Measurements from ENCODE around the gene HNF4A.
"Not testable (repeated sequence)": the region's sequence is repeated elsewhere in the genome, so short reads cannot be mapped to it uniquely, and the experiment has no call there.

HNF4A gene

DNA sequence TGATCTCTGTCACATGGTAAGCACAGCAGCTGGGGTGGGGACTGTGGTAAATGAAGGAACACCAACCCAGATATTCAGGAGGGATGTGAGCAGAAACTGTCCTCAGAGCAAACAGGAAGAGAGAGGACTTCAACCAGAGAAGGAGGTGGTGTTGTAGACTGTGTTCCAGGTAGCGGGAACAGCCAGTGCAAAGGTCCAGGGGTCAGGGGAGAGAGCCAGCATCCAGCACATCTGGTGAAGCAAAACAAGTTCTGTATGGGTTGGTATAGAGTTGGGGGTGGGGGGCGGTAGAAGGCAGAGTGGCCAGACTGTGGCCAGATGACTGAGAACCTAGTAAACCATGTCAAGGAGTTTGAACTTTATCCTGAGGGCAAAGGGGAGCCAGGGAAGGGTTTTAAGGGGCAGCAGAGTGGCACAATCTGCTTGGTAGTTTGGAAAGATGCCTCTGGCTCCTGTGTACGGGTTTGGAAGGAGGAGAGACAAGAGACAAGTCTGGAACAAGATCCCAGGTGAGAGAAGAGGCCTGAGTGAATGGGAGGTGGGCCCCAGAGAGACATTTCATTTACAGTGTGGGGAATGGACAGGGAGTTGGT lies 92.4 kb downstream of the HNF4A start:
- DNase-seq: no peak

DNA sequence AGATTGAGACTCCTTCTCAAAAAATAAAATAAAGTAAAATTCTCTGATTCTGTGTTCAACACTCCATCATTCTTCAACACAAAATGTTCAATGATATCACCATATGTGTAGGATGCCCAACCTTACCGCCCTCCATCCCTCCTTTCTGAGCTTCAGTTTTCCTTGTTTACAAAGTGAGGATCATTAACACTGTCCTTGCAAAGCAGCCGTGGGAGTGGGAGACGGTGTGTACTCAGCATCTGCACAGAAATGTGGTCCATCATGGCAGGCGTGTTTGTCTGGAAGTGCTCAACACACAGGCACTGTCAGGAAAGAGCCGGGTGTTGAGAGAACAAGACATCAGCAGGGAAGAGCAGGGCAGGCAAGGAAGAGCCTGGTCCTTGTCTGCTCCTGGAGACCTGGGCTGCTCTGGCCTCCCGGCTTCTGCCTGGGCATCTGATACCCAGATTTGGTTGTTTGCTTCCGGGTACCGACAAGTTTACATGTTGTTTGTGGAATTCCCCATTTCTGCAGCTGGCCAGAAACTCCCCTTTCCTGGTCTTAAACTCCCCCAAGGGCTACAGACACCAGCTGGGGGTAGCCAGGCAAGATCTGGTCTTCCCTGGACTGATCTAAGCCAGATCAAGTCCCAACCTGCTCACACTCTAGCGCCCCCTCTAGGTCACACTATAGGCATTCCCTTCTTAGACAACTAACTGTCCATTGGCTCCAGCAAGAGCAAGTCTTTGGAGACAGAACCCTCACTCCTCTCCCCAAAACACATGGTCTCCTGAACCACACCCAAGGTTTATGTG lies 93.5 kb downstream of the HNF4A start:
- peak; percentile 4 for DNase-seq

DNA sequence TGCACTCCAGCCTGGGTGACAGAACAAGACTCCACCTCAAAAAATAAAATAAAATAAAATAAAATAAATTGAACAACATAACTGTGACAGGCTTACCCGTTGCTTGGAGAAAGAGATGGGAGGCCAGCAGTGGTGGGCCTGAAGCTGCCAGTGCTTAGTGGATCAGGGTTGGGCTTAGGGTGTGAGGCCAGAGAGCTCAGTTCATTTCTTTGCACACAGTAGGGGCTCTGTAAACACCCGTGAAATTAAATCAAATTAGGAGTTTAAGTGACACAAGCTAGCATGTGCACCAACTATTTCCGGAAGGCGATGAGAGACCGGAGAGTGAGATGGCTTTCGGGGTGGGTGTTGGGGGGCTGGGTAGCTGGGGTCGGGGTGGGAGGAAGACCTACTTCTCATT lies 94.4 kb downstream of the HNF4A start:
- no peak for DNase-seq

DNA sequence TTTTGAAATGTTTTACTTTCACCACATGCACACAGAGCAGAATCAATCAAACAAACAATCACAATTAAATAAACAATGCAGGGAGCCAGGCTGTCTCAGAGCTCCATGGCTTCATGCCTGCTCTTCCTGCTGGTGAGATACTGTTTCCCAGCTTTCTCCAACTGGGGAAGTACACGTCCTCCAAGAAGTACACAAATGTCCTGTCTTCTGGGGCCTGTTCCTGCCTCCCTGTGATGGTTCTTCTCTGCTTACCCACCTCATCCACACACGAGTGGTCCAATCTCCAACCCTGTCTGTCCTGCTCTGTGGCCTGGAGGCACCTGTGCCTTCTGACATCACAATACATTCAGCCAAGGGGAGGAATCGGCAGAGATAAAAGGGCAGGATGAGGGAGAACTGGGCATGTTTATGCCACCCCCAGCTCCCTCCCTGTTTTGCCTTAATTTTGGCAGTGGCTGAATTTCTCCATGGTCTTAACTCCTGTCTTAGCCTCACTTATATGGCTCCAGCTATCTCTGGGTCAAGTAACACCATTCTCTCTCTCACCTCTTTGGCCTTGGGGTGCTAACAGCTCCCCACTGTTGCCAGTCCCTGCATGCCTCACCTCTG lies 94.9 kb downstream of the HNF4A start:
- DNase-seq: no peak

DNA sequence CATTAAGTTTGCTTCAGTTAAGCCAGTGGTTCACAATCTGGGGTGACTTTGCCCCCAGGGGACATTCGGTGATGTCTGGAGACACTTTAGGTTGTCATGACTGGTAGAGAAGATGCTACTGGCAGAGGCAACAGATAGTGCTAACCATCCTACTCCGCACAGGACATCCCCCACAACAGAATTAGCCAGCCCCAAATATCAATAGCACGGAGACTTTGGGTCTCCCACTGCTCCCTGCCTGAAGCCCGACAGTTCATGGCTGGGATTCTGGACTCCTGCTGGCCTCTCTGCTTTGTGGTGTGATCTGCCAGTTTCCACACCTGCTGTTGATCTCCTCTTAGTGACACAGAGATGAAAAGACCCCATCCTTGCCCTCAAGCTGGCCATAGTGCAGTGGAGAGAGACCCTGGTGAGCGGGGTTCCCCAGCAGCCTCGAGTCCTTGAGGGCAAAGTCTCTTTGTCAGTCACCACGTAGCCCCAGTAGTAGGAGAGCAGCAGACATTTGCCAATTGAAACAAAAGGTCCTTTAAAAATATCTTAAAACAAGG lies 95.5 kb downstream of the HNF4A start:
- DNase-seq: no peak

DNA sequence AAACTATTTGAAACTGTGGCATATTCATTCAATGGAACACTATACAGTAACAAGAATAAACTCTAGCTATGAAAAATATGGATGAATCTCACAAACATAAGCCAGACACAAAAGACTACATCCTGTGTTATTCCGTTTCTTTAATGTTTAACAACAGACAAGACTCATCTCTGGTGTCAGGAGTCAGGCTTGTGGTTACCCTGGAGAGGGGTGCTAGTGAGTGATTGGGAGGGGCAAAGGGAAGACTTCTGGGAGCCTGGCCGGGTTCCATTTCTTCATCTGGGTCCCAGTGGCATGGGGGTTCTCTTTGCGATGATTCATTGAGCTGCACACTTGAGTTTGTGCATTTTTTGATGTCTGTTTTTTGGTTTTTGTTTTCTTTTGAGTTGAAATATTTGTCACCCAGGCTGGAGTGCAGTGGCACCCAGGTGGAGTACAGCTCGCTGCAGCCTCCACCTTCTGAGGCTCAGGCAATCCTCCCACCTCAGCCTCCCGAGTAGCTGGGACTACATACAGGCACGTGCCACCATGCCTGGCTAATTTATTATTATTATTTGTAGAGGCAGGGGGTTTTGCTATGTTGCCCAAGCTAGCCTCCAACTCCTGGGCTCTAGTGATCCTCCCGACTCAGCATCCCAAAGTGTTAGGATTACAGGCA lies 98.9 kb downstream of the HNF4A start:
- no peak for DNase-seq

DNA sequence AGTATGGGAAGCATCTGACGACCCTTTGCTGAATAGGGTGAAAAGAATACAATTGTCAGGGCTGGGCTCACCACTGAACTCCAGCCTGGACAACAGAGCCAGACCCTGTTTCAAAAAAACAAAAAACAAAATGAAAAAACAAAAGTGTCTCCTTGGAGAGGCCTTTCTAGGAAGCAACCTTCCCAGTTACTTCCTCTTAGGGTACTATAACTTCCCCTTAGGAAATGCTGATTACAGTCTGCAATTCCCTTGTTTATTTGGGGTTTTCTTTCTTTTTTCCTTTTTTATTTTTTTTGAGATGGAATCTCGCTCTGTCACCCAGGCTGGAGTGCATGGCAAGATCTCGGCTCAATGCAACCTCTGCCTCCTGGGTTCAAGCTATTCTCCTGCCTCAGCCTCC lies 99.6 kb downstream of the HNF4A start:
- no peak for DNase-seq

DNA sequence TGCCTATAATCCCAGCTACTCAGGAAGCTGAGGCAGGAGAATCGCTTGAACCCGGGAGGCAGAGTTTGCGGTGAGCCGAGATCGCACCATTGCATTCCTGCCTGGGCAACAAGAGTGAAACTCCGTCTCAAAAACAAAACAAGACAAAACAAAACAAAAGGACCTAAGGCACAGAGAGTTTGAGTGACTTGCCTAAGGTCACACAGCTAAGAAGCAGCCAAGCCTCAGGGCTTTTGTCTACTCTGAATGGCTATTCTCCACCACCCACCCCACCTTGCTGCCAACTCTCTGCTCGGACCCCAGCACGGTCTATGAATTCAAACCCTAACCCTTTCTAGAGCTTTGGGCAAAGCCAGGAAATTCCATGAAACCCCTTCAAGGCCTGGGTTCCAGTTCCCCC lies 101.1 kb downstream of the HNF4A start:
- DNase-seq: no peak

DNA sequence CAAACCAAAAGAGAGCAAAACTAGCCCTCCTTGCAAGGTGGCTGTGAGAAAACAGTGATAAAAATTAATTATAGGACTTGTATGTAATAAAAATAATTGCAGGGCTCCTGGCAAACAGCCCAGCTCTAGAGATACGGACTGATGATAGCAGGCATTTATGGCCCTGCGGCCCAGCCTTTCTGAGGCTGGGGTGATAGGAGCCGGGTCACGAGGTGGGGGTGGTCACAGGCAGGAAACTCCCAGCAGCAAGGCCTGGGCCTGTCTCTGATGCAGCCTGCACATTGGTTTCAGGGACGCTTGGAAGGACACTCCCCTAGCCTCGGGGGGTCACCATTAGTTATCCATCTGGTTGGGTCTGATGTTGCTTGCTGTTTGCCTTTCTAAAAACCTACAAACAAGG lies 101.5 kb downstream of the HNF4A start:
- no peak for DNase-seq

DNA sequence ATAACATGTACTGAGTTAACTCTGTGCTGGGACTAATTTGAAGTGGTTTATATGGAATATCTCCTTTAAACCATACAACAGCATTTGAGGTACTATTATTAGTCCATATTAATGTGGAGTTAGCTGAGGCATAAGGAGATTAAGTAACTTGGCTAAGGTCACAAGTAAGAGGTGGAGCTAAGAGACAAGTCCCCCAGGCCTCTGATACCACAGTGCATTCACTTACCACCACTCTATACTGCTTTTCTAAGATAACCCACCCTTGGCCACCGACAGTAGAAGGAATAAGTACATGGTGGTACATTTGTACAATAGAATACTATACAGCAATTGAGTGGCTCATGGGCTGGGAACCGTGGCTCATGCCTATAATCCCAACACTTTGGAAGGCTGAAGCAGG lies 103.8 kb downstream of the HNF4A start:
- DNase-seq: no peak

DNA sequence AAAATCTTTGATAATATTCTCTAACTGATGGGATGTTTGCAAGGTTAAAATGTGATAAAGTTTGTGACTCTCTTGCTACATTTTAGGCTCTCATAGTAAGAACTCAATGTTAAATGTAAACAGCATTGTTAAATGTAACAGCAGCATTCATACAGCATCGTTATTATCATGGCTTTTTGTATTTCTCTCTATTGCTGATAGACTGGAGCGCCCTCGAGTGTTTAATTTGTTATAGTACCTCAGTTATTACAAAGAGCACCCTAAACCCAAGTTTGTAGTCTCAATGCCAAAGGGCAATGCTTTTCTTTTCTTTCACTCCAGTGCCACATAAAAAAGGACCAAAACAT lies 105.3 kb downstream of the HNF4A start:
- DNase-seq: peak; percentile 19

DNA sequence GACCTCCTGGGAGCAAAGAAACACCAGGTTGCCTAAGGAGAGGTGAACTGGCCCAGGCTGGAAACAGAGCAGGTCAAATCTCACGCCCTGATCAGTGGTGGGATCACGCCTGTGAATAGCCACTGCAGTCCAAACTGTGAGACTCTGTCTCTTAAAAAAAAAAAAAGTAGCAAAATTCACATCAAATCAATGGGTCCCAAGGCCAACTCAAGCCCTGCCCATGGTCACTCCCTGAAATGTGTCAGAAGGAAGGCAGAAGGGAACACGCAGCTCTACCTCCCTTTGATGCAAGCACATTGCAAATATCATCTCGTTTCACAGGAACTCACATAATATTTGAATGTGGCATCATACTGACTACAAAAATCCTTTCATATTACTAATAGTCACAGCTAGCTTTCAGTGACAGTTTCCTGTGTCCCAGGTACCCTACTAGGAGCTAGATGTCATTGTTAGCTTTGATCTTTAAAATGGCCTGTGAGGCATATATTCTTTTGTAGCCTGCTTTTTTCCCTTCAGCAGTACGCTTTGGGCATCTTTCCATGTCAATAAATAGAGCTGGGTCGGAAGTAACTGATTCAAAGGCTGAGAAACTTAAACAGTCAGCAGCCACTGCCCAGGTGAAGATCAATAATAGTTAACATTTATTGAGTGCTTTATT lies 105.8 kb downstream of the HNF4A start:
- no peak for DNase-seq

DNA sequence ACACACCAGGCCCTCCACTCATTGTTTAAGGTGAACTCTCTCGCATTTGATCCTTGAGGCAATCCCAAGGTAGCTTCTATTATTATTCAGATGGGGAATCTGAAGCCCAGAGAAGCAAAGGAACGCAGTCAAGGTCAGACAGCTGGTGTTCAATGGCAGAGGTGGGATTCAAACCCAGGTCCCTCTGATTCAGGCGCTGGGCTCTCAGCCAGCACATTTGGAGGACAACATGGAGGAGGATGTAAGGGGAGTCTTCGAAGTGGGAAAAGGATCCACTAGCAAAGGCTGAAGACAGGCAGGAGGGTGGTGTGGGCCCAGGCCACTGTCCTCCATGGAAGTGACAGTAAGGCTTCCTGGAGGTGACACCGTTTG lies 106.3 kb downstream of the HNF4A start:
- DNase-seq: no peak

DNA sequence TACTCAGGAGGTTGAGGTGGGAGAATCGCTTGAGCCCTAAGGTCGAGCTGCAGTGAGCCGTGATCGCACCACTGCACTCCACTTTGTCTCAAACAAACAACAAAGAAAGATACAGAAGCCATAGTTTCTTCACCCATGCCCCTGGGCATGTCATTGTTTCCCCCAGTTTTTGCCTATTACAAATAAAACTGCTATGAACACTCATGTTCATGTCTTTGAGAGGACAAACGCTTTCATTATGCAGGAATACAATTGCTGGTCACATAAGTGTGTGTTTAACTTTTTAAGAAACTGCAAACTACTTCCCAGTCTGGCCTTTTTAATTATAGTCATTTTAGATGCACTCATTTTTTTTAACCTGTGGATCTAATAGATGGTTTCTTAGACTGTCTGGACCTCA lies 108.0 kb downstream of the HNF4A start:
- DNase-seq: no peak

DNA sequence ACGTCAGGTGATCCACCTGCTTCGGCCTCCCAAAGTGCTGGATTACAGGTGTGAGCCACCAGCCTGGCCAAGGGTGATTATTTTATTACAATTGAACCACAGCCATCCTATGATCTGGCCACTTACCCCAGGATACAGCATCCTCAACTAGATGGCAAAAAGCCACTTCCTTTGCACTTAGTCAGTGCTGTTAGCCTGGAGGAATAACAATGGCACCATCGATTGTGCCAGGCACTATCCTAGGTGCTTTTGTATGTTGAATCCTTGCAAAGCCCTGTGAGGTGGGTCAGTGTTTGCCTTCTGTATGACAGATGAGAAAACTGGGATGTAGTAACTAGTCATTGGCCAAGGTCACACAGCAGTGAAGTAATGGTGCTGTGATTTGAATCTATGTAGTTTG lies 109.0 kb downstream of the HNF4A start:
- DNase-seq: no peak

DNA sequence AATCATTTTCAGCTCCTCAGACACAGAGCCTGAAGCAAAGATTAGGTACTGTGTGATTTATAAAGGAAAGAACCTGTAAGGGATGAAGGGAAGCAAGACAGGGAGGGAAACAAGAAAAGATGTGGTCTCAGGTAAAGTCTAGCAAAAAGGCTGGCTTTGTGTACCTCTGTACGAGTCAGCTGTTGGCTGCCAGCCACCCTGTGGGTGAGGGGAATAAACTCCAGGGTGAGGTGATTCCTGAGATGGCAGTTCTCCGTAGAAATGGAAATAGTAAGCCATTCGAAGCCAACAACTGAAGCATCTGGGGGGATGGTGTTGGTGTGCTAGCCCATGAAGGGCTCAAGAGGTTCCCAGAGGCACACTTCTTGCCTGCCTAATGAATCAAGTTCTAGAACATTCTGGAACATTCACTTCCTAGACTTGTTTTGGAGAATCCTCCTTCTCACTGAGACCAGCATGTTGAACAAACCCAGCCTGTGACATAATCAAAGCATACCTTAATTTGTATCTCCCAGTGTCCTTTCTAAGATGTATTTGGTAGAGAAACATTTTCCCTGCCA lies 109.6 kb downstream of the HNF4A start:
- DNase-seq: no peak

DNA sequence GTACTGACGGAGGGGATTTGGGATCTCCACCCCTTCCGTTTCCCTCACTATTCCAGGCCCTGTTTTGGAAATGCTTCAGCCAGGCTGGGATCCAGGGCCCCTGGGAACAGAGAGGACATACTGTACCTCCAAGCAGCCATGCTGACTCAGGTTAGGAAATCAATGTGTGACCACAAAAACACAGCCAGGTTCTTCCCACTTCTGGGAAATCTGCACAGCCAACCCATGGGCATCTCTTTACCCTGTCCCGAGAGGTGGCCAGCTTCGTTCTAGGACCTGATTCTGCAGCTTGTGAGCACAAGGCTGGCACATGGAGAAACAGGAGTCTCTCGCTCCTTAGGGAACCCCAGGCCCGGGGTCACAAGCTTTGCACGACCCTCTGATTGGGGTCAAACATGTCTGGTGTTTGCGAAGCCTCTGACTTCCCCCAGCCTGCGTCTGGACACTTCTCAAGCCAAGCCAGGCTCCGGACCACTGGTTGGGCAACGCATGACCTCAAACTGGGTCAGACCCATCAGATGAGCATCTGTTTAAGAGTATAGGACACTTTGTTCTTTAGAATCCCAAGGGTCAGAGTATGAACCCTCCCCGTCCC lies 111.9 kb downstream of the HNF4A start:
- no peak for DNase-seq

DNA sequence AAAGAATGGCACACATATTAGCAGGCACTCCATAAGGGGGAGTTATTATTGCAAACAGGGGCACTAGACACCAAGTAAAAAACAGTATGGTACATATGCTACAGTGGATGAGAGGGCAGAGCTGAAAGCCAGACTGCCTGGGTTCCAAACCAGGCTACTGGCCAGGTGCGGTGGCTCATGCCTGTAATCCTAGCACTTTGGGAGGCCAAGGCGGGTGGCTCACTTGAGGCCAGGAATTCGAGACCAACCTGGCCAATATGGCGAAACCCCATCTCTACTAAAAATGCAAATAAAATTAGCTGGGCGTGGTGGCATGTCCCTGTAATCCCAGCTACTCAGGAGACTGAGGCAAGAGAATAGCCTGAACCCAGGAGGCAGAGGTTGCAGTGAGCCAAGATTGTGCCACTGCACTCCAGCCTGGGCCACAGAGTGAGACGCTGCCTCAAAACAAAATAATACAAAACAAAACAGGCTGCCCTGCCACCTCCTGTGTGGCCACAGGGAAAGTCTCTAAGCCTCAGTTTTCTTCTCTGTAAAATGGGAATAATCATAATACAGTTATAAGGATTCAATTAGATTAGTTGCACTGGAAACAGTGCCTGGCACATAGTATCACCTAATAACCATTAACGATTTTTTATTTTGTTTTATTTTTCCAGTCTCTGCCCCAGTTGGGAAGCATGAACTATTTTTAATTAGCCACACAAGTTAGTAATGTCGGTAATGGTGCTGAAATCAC lies 112.7 kb downstream of the HNF4A start:
- no peak for DNase-seq

DNA sequence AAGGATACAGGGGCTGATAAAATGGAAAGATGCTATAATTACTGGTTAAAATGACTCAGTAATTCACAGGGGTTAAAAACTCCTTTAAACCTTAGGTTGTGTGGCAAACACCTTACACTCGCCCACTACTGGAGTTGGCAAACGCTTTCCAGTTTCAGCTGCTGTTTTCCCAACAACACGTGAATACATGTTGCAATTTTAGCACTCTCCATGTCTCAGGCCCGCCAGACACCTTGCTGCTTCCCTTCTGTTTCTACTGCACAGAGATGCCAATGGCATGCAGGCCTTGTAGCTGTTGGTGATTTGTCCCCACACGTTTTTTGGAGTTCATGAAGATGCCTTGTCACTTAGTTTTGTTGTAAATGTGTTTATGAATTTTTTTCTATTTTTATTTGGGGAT lies 114.8 kb downstream of the HNF4A start:
- no peak for DNase-seq

DNA sequence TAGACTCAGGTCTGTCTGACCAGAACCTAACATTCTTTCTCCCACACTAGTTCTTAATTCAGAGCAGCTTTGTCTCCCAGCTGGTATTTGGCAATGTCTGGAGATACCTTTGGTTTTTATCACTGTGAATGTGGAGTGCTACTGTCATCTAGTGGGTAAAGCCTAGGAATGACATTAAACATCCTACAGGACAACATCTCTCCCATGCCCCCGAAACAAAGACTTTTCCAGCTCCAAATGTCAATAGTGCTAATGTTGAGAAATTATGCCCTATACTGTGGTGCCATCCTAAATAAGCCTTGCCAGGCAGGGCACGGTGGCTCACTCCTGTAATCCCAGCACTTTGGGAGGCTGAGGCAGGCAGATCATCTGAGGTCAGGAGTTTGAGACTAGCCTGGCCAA lies 116.0 kb downstream of the HNF4A start:
- DNase-seq: no peak

DNA sequence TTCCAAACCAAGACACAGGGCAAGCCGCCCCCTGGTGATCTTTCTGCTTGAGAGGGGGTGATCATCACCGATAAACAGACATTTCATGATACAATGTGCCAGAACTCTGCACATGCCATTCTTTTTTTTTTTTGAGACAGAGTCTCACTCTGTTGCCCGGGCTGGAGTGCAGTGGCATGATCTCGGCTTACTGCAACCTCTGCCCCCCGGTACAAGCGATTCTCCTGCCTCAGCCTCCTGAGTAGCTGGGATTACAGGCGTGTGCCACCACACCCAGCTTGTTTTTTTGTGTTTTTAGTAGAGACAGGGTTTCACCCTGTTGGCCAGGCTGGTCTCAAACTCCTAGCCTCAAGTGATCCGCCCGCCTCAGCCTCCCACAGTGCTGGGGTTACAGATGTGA lies 116.8 kb downstream of the HNF4A start:
- DNase-seq: not testable (repeated sequence)

DNA sequence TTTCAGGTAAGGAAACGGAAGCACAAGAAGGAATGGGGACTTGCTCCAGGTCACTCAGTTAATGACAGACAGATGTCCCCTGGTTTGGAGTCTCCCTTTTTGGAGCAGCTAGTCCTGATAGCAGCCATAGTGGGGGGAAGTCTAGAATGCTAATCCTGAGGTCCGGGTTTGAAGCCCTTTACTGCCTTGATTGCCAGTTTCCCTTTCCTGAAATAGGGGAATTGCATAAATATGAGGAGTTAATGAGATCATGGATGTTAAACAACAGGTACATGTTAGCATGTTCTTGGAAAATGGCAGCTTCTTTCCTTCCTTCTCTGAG lies 119.8 kb downstream of the HNF4A start:
- no peak for DNase-seq

Measured in CD4-positive, alpha-beta T cell treated with Interleukin-17A for 4 hours (primary cell).